SK-MEL-5 (cell line): ENCODE data around the gene KRTAP9-1. TPM values are rescaled to one million over a fixed set of nuclear protein-coding genes. Genes with fewer than 3 reads are reported as not detected.
"Not testable (repeated sequence)": the region's sequence is repeated elsewhere in the genome, so short reads cannot be mapped to it uniquely, and the experiment has no call there.

Experiments used
- DNase-seq: peaks from one replicate; pipeline ENCODE4 v3.0.0-alpha.2; 2016; ENCODE audit warnings: low read depth, low spot score
- in situ Hi-C: cut with HindIII; loops from 2 replicates; pipeline ENCODE4 v1.10.0; 2016; ENCODE audit warnings: low sequenced_read_pairs, high pct_unique_total_duplicates, low pct_unique_long_range_greater_than_20kb
- polyA plus RNA-seq, 2 experiments: library from polyadenylated mRNA; depleted of rRNA; stranded (reverse); fragments of >200 nt; gene quantifications; 2 replicates each; pipeline ENCODE4 v1.2.3, GENCODE V29; 2015
- total RNA-seq: library from RNA; depleted of rRNA; stranded (reverse); fragments of >200 nt; shearing (Covaris generic); gene quantifications from 2 replicates; pipeline ENCODE4 v1.2.3, GENCODE V29; 2014; rRNA removed

KRTAP9-1 gene
- total RNA-seq = not detected in 2 replicates
- not detected in 2 replicates for polyA plus RNA-seq (2015; cell fraction: cytosol; rRNA removed)
- polyA plus RNA-seq (2015; cell fraction: nucleus; rRNA removed) = not detected in 2 replicates

- DNase-seq, in situ Hi-C loops: not testable (repeated sequence)
Measured at GRCh38 chr17:41189837-41190318, at the start of gene KRTAP9-1. Gene KRTAP9-1, plus strand, starts transcription at chr17:41189887. Its CDS starts 0 bp downstream, at chr17:41189887.

- in situ Hi-C loops = no loop called here
Measured at GRCh38 chr17:41140360-41141131, 49.1 kb upstream of the KRTAP9-1 start, which contains the start of gene KRTAP4-6. Gene KRTAP4-6, minus strand, starts transcription at chr17:41140544. Its CDS starts 57 bp downstream, at chr17:41140487.

GRCh38 chr17:41141361-41141760, 48.3 kb upstream of the KRTAP9-1 start:
- in situ Hi-C loops = no loop called here
- DNase-seq = no peak

More at GRCh38 chr17:41140360-41141131, 49.1 kb upstream of the KRTAP9-1 start, which contains the start of gene KRTAP4-6:
- DNase-seq = no peak

- DNase-seq = no peak
- in situ Hi-C loops = no loop called here
Measured at GRCh38 chr17:41144846-41145245, 44.8 kb upstream of the KRTAP9-1 start.

GRCh38 chr17:41145261-41145660, 44.4 kb upstream of the KRTAP9-1 start:
- DNase-seq = no peak
- in situ Hi-C loops = no loop called here

GRCh38 chr17:41147531-41148204, 42.0 kb upstream of the KRTAP9-1 start:
- in situ Hi-C loops = no loop called here
- DNase-seq = no peak

- DNase-seq, in situ Hi-C loops: not testable (repeated sequence)
Measured at GRCh38 chr17:41148971-41149651, 40.6 kb upstream of the KRTAP9-1 start.

- in situ Hi-C loops = no loop called here
- no peak for DNase-seq
Measured at GRCh38 chr17:41149652-41149985, 40.1 kb upstream of the KRTAP9-1 start, which contains the start of gene KRTAP4-5. Gene KRTAP4-5, minus strand, starts transcription at chr17:41149825. Its CDS starts 58 bp downstream, at chr17:41149767.

- in situ Hi-C loops = no loop called here
- DNase-seq = no peak
Measured at GRCh38 chr17:41150026-41150425, 39.7 kb upstream of the KRTAP9-1 start.

- no peak for DNase-seq
- in situ Hi-C loops = no loop called here
Measured at GRCh38 chr17:41151525-41151924, 38.2 kb upstream of the KRTAP9-1 start.

GRCh38 chr17:41153856-41154255, 35.8 kb upstream of the KRTAP9-1 start:
- no peak for DNase-seq
- in situ Hi-C loops = no loop called here

GRCh38 chr17:41160190-41160589, 29.5 kb upstream of the KRTAP9-1 start:
- DNase-seq, in situ Hi-C loops: not testable (repeated sequence)

- in situ Hi-C loops = no loop called here
- DNase-seq = no peak
Measured at GRCh38 chr17:41160648-41161047, 29.0 kb upstream of the KRTAP9-1 start, which contains the start of gene KRTAP4-4. Gene KRTAP4-4, minus strand, starts transcription at chr17:41160748. Its CDS starts 57 bp downstream, at chr17:41160691.

- DNase-seq = no peak
- in situ Hi-C loops = no loop called here
Measured at GRCh38 chr17:41163828-41164227, 25.9 kb upstream of the KRTAP9-1 start.

- DNase-seq = no peak
- in situ Hi-C loops = no loop called here
Measured at GRCh38 chr17:41167561-41167960, 22.1 kb upstream of the KRTAP9-1 start.

GRCh38 chr17:41168121-41168520, 21.6 kb upstream of the KRTAP9-1 start, which contains the start of gene KRTAP4-3:
Gene KRTAP4-3, minus strand, starts transcription at chr17:41168221. Its CDS starts 49 bp downstream, at chr17:41168172.
- no peak for DNase-seq
- in situ Hi-C loops = no loop called here

- DNase-seq = no peak
- in situ Hi-C loops = no loop called here
Measured at GRCh38 chr17:41171886-41172285, 17.8 kb upstream of the KRTAP9-1 start.
